ENCODE data around the gene USP32.
A peak's percentile ranks its signal among the peaks of the same experiment; 100 is the strongest.

Gene USP32

DNA sequence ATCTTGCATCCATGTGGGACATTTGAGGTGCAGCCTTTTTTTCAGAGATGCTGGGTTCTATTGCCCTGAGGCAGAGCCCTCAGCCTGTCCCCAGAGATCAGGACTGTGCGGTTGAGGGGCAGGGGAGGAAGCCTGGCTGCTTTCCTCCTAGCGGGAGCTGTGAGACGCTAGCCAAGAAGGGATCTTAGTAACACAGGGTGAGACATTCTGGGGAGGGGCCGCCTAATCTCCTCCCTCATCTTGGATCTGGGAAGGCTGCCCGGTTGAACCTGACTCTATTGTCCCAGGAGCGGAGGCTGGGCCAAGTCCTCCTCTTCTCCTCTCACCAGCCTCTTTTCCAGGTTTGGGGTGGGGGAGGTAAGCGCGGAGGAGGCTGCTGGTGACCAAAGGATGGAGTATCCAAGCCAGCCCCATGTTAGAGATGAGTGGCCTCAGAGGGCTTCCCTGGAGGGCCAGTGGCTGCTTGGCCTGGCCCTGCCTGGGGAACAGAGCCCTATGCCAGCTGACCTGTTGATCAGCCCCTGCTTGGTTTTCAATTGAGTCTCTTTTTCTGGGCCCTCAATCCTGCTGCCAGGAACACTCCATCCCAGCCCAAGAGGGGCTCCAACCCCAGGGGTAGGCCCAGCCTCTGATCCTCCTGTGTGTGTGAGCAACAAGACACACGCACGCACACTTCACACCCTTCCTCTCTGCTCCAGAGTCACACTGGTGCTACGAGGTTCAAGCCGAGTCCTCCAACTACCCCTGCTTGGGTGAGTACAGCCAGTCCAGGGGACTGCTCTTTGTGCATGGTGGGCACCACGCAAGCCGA is 237.1 kb downstream of the USP32 start:
- no peak for DNase-seq (ENCODE audit: low read depth)

DNA sequence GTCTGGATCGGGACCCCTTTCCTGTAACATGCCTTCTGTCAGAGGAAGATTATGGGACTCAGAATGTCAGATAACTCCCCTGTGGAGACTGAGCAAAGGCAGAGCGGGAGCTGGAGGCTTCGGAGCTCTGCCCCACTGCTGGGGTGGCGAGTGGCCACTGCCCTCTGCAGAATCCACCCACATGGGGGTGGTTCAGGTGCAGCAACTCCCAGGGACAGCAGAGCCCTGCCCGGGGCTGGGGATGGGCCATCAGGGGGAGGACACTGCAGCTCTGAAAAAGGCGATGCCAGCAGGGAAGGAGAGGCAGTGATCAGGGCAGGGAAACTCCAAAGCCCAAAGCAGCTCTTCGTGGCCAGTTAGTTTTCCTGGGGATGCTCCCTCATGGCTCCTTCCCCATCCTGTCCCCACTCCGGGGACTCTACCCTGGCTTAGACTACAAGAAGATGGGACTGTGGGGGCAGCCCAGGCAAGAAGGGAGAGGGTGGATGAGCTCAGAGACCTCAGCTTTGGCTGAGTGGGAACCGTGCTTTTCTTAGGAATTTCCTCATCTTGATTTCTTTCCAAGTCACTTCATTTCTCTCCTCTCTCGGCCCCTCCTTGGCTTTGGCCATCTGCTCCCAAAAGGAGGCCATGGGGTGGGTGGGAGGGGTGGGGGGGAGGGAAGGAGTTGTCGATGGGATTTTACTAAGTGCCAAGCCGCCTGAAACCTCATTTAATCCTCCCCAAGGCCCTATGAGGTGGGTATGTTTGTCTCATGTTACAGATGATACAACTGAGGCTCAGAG is 238.1 kb downstream of the USP32 start:
- no peak for DNase-seq (ENCODE audit: low read depth)

DNA sequence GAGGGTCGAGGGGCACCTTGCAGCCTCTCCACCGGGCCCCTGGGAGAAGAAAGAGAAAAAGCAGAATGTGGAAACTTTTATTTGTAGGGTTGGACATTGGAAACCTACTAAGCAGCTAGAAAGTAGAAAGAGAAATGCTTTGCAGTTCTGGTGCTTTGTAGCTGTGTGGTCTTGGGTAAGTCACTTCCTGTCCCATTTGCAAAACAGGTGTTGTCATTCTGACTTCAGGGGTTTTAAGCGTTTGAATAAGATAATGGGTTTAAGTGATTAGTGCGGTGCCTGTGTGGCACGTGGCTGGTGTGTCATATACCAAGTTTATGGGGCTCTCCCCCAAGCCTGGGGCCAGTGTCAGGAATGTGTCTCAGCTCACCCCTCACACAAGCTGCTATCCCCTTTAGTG is 240.6 kb downstream of the USP32 start:
- DNase-seq (ENCODE audit: low read depth) = no peak

DNA sequence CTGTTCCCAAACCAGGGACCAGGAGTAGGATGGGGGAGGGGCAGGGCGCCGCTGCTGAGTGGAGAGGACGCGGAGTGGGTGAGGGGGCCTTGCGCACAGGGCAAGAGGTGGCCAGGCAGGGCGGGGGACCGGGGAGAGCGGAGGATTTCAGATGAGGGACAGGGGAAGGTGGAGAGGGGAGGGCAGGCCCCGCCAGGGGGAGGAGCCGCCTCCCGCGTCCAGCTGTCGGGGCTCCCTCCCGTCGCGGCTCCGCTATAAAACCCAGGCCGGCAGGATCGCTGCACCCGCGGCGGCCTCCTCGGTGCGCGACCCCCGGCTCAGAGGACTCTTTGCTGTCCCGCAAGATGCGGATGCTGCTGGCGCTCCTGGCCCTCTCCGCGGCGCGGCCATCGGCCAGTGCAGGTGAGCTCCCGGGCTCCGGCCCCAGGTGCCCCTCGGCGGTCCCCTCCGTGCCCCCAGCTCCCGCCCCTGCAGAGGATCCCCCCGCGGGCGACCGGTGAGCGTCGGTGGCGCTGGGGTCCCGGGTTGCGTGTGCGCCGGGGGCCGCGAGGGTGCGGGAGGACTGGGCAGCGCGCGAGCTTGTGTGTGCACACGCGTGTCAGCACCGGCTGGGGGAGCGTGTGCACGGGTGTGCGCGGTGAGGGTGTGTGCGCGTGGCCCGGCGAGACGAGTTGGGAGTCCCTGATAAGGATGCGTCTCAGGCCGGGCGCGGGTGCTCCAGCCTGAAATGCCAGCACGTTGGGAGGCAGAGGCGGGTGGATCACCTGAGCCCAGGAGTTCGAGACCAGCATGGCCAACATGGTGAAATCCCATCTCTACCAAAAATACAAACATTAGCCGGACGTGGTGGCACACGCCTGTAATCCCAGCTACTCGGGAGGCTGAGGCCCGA is 242.0 kb downstream of the USP32 start, which contains the start of gene CA4:
CA4 (plus strand) TSS at position 283 of the 892 bp plus-strand sequence; CDS start at position 345, 62 bp downstream.
- DNase-seq (ENCODE audit: low read depth) = no peak

DNA sequence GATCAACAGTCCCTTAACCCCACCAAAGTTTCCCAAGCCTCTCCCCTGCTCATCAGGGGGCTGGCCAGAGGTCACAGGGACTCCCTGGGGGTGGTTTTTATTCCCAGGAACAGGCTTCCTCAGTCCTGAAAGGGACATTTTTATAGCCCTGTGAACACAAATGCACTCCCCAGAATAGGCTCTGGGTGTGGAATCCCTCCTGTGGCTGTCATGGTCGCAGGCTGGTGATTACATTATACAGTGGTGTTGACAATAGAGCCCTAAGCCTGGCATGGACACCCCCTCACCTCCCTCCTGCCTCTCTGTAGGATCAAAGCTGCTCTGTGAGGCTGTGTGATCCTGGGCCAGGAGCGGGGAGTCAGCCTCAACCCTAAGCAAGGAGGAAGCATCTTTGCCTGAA is 243.6 kb downstream of the USP32 start:
- no peak for DNase-seq (ENCODE audit: low read depth)

DNA sequence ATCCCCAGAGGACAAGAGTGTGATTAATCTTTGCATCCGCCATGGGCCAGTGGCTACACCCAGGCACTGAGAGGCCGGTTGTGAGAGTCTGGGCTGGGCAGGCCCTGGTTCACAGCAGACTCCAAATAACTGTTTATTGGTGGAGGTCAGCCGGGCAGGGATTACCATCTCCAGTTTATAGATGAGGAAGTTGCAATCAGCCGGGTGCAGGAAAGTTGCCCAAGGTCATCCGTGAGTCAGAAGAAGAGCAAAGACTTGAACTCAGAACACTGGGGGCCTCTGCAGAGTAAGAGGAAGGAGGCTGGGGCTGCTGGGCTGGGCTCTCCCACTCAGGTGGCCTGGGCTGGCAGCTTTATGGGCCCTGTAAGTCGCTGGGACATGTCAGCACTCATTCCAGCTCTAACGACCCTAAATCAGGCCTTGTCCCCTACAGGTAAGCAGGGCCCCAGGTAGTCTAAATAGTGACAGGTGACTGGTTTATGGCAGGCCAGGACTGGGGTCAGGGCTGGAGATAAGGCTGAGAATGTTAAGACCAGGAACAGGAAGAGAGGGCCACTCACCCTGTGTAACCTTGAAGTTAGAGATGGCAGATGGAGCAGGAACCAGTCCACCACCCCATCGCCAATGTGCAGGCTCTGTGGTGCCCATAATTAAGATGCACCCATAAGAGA is 244.2 kb downstream of the USP32 start:
- DNase-seq (ENCODE audit: low read depth) = no peak

DNA sequence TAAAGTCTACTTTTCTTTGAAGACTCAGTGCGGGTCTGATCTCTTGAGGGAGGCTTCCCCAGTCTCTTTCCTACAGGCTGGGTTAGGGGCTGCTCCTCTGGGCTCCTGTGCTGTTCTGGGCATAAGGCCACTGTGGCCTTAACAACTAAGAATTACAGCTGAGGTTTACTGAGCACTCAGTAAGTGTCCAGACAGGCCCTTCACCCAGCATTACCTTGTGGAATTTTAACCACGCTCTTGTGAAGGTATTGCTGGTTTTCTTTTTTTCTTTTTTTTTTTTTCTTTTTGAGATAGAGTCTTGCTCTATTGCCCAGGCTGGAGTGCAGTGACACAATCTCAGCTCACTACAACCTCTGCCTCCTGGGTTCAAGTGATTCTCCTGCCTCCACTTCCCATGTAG is 245.7 kb downstream of the USP32 start:
- DNase-seq (ENCODE audit: low read depth) = no peak

DNA sequence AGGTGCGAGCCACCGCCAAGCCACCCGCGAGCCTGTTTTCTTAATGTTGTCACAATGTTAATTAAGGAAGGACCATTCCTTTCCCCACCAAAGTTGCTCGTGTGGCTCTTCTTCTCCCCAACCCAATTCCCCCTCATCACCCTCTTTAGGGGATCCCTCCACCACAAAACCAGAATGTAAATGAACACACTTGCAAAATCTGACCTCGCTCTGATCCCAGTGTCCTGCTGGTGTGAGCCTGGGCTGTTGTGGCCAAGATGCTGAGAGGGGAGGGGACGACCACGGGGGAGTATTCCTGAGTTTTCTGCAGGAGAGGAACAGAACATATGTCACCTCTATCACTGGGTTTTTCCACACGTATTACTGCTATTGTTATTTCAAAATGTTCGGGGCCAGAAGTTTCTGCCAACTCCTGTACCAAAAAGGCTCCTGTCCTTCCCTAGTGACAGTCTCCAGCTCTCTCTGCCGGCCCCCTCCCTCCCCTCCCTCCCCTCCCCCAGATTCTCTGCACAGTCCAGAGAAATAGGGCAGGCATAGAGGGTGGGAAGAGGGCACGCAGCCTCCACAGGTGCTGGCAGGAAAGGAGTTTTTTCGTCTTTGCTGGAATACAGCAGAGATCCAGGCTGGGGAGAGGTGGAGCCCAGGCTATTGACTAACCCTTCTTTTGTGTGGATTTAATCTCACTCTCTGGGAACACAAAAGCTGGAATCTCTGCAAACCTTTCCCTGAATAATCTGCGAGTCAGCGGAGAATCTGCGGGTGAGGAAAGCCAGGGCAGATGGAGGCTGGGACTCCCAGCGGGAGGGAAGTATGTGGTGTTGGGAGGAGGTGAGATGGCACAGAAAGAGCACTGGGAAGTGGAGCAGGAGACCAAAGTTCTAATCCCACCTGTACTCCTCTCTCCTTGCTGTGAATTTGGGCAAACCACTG is 246.7 kb downstream of the USP32 start:
- DNase-seq (ENCODE audit: low read depth) = no peak

DNA sequence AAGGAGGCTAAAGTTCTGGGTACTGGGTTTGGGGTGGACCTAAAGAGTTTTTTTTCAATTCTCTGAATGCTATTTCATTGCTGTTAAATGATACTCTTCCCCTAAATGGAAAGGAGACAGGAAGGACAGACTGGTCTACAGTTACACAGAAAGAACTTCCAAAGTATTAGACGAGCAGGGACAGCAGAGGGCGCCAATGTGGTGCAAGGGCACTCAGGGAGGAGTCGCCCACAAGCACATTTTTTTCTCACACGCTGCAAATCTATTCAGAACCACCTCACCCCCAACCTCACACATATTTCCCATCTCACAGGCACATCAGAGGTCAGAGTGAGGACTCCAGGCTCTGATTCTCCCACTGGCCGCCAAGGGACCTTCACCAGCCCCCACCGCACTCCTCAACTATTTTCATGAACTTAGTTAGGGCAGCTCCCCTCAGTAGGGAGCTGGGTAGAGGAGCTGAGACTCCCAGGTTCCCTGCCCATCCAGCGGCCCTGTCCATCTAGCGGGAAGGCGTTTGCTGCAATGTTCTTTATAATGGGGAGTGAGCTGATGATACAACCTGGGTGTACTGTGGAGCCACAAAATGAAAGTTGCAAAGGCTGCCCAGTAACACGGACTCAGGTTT is 248.9 kb downstream of the USP32 start:
- peak; percentile 73 for DNase-seq (ENCODE audit: low read depth)

DNA sequence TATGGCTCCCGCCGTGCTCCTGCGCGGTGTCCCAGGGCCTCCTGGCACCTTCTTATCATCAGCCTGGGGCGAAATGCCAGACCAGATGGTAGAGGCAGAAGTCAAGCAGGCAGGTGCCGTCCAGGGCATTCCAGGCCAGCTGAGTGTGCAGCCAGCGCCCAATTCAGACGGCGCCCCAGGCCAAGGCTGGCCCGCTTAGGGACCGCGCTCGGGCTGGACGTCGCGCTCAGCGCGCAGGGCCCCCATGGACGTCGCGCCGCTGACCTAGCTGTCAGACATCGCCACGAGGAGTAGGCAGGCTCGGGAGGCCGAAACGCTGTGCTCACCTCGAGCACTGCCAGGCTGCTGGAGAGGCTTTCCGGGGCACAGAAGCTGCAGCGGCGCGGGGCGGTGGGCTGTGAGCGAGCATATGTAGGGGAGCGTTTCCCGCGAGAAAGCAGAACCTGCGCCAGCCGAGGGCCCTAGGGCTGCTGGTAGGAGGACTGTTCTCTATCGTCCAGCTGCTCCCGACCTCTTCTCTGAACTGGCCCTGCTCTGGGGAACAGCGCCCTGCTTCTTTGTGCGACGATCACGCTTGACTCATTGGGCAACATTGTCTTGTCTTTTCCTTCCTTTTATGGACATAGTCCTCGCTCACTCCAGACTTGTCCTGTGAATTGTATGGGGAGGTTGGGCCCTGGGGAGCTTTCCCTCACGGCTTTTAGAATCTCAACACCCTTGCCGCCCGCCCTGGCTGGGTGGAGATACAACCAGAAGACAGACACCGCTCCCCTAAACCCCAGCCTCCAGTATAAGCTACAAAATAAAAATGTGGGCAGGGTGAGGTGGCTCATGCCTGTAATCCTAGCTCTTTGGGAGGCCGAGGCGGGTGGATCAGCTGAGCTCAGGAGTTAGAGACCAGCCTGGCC is 250.6 kb downstream of the USP32 start:
- no peak for DNase-seq (ENCODE audit: low read depth)

DNA sequence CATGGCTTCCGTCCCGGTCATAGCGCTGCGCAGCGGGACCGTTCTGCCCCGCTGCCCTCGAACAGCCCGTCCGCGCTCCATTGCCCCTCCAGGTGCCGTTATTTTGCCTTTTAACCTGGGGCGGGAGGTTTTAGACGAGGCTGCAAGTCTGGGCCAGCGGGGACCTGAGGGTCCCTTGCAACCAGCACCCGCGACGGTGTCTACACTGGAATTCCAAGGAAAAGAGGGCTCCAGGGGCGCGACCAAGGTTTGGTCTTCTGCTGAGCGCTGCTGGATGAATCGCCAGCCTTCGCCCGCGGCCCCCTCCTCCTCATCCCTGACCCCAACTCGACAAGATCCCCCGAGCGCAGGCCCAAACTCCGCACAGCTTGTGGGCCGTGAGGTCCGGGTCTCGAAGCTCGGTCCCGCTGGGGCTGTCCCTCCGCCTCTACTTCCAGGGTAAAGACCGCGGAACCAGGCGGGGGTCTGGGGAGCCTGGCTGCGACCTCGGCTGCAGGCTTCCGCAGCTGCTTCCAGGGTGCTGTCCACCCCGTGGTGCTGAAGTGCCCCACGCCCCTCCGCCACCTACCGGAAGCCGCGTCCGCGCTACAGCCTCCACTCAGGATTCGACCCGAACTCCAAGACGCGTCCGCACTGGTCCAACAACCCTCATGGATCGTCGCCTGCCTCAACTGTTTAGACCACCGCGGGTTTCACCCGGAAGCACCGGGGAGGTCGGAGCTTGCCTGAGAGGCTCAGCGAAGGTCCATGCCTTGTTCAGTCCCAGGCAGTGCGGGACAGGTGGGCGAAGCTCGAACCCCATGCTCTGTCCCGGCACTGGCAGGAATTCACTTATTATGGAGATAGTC is 252.3 kb downstream of the USP32 start:
- DNase-seq (ENCODE audit: low read depth) = no peak

DNA sequence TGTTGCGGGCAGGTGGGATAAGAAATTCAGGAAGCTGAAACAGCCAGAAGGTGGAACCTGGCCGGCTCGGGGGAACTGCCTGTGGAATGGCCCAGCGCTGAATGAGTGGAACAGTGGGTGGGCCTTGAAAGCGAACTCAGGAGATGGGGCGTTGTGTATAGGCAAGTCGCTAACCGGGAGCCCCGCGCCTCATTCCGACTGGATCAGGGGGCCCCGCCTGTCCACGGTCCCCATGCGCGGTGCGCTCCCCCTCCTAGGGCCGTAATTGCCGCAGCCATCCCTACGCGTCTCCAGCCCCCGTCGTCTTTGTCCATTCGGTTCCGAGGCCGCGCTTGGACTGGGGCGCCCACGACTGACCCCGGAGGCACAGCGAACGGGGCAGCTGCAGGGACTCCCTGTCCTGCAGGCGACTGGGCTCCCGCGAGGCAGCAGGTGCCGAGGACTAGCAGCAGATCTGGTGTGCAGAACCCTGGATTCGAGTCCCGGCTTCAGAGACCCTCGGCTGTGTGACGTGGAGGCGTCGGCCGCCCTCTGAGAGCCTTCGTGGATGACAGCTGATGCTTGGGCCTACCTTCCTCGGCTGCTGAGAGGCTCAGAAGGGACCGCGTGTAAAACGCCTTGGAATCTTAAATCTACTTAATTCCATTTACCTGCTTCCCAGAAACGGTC is 253.0 kb downstream of the USP32 start:
- no peak for DNase-seq (ENCODE audit: low read depth)

DNA sequence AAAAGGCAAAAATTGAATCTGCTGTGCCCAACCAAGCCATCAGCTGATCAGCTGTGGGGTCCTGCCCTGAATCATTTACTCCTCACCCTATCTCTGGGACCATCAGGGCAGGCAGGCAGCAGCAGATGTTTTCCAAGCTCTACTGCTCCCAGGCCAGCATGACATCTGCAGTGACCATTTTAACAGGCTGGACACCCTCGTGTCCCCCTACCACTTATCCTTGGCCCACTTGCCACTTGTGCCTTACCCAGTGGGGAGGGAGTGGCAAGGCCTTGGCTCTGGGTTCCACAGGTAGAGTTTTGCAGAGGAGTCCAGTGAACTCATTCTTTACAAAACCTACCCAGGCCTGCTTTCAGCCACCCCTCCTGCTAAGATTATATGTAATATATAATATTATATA is 254.2 kb downstream of the USP32 start:
- DNase-seq (ENCODE audit: low read depth) = no peak

DNA sequence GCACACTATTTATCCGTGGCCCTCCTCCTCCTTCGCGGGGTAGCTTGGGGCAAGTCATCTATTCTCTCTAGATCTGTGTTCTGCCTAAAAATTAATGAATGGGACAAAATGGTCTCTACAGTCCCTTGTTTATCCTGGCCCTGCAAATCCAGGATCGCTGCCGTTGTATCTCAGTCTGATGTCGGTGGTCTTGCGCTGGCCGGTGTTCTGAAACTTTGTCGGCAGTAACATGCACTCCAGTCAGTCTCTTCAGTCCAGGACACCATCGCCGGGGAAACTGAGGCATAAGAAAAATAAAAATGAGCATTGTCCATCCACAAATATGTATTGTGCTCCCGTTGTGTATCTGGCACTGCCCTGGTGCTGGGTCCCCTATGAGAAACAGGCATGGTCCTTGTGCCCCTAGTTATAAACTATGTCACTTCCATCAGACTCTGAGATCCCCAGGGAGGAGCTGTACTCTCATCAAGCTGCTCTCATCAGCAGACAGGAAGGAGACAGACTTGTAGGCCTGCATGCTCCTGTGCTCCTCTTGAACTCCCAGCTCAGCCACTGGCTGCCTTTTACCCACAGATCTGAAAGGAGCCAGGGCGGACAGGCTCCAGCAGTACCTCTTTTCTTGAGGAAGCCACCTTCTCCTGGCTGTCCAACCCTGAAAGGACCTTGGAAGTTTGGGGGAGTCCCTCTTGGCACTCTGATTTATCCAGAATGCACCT is 255.8 kb downstream of the USP32 start:
- no peak for DNase-seq (ENCODE audit: low read depth)

DNA sequence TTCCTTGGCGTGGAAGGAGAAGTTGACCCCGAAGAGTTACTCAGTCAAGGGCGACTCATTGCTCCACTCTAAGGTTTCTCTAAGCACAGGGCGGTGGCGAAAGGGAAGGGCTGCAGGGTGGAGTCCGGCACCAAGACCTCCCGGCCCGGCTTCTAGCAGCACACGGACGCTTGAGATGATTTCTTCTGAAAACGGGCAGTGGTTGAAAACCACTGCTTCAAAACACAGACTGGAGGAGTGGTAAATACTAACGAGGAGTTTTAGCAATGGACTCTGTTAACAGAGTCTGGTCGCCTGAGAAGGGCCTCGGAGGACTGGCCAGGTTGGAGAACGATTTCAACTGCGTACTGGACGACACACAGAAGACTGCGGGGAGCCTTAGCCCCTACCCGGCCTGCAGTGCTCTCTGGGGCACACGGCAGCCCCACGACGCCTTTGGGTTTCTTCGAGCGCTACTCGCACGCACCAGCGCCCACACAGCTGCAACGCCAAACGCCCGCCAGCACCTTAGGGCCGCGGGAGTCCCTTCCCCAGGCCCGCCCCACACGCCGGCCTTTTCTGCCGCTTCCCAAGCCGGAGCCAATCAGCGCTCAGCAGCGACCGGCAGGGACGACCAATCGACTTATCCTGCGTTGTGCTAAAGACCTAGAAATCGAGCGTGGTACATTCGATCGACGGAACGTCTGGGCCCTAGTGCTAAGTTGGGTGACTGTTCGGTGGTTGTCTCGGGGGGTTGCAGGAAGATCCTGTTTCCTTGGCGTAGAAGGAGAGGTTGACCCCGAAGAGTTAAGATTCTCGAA is 256.6 kb downstream of the USP32 start:
- DNase-seq (ENCODE audit: low read depth) = peak; percentile 68

All from HS-5 (cell line).